Measurements from ENCODE around the gene CFAP61. TPM values are rescaled to one million over a fixed set of nuclear protein-coding genes. Genes with fewer than 3 reads are reported as not detected.
"Not testable (repeated sequence)": the region's sequence is repeated elsewhere in the genome, so short reads cannot be mapped to it uniquely, and the experiment has no call there.

Gene CFAP61
- total RNA-seq, 4 donors from 2014 or later = 0.19 to 1.4 (median 1.1) TPM

DNA sequence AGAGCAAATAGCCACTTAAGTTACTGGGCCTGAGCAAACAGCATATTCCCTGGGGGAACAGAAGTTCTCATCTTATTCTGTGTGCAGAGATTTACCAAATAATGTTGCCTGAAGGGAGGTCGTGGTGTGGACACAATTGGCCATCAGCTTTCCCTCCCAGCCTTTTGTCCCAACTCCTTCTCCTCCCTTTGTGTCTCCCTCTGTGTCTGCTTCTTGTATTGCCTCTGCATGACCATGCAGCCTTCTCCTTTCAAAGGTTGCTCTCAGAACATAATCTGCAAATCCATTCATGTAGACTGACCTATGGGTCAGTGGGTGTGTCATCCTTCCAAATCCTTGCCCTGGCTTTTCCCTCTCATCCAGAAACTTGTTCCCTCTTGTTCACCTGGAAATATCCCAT lies 165.3 kb downstream of the CFAP61 start:
- 64 to 66% methylated on average over 1 of the region's 1 CpG for WGBS, 2 donors
- intact Hi-C loops (cut with DNase I; ENCODE audit: low total_unique reads) = no loop called here
- no peak overlapping the region for H3K4me3 ChIP-seq (ENCODE audit: low read depth, poor library complexity, severe bottlenecking)
- DNase-seq (ENCODE audit: low spot score in 2 of 2) = no peak
- no peak for TF ChIP-seq POLR2A (IDR thresholded peaks at IDR 0.05)
- TF ChIP-seq, protein P1, sequence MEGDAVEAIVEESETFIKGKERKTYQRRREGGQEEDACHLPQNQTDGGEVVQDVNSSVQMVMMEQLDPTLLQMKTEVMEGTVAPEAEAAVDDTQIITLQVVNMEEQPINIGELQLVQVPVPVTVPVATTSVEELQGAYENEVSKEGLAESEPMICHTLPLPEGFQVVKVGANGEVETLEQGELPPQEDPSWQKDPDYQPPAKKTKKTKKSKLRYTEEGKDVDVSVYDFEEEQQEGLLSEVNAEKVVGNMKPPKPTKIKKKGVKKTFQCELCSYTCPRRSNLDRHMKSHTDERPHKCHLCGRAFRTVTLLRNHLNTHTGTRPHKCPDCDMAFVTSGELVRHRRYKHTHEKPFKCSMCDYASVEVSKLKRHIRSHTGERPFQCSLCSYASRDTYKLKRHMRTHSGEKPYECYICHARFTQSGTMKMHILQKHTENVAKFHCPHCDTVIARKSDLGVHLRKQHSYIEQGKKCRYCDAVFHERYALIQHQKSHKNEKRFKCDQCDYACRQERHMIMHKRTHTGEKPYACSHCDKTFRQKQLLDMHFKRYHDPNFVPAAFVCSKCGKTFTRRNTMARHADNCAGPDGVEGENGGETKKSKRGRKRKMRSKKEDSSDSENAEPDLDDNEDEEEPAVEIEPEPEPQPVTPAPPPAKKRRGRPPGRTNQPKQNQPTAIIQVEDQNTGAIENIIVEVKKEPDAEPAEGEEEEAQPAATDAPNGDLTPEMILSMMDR (IDR thresholded peaks at IDR 0.05) = no peak

DNA sequence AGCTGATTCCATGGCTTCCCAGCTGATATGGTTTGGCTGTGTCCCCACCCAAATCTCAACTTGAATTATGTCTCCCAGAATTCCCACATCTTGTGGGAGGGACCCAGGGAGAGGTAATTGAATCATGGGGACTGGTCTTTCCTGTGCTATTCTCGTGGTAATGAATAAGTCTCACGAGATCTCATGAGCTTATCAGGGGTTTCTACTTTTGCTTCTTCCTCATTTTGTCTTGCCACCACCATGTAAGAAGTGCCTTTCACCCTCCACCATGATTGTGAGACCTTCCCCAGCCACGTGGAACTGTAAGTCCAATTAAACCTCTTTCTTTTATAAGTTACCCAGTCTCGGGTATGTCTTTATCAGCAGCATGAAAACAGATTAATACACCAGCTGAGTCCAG lies 165.8 kb downstream of the CFAP61 start:
- WGBS, 2 donors = 88 to 92% methylated on average over 4 of the region's 4 CpGs
- DNase-seq (ENCODE audit: low spot score in 2 of 2); intact Hi-C loops (cut with DNase I; ENCODE audit: low total_unique reads); H3K4me3 ChIP-seq (ENCODE audit: low read depth, poor library complexity, severe bottlenecking): not testable (repeated sequence)

DNA sequence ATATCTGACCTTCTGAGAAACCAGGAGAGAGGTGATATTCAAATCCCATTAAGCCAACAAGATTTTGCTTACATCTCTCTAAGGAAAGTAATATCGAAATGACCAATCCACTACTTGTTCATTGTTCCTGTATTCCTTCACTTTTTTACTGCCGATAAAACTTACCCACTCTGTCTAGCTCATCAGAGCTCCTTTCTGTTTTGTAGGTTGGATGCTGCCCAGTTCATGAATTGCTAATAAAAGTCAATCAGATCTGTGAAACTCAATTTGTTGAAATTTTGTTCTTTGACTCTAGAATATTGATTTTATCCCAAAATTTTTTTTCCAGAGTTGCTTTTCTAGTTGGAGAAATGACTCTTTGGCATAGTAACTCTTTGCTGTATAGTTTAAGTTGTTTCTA lies 166.7 kb downstream of the CFAP61 start:
- no peak for DNase-seq (ENCODE audit: low spot score in 2 of 2)
- 92 to 93% methylated on average over 2 of the region's 2 CpGs for WGBS, 2 donors
- intact Hi-C loops (cut with DNase I; ENCODE audit: low total_unique reads) = no loop called here
- TF ChIP-seq, protein P1 (IDR thresholded peaks at IDR 0.05) = no peak
- no peak for TF ChIP-seq POLR2A (IDR thresholded peaks at IDR 0.05)
- no peak overlapping the region for H3K4me3 ChIP-seq (ENCODE audit: low read depth, poor library complexity, severe bottlenecking)

DNA sequence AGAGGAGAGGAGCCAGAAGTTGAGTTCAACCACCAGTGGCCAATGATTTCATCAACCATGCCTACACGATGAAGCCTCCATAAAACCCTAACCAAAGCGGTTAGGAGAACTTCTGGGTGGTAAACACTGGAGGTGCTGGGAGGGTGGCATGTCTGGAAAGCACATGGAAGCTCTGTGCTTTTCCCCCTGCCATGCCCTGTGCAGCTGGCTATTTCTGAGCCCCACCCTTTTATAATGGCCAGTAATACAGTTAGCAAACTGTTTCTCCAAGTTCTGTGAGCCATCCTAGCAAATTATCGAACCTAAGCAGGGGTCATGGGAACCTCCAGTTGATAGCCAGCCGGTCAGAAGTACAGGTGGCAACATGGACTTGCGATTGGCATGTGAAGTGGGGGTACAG lies 167.8 kb downstream of the CFAP61 start:
- TF ChIP-seq, protein P1 (IDR thresholded peaks at IDR 0.05) = no peak
- no peak for TF ChIP-seq POLR2A (IDR thresholded peaks at IDR 0.05)
- H3K4me3 ChIP-seq (ENCODE audit: low read depth, poor library complexity, severe bottlenecking) = no peak overlapping the region
- 89 to 93% methylated on average over 5 of the region's 5 CpGs for WGBS, 2 donors
- intact Hi-C loops (cut with DNase I; ENCODE audit: low total_unique reads) = no loop called here
- DNase-seq (ENCODE audit: low spot score in 2 of 2) = no peak

- intact Hi-C loops (cut with DNase I; ENCODE audit: low total_unique reads) = no loop called here
- TF ChIP-seq POLR2A (IDR thresholded peaks at IDR 0.05) = no peak
- TF ChIP-seq, protein P1 (IDR thresholded peaks at IDR 0.05) = no peak
- whole genome bisulfite sequencing, 2 donors = 79 to 86% methylated on average over 5 of the region's 5 CpGs
- no peak overlapping the region for H3K4me3 ChIP-seq (ENCODE audit: low read depth, poor library complexity, severe bottlenecking)
- no peak for DNase-seq (ENCODE audit: low spot score in 2 of 2)
Observed at GRCh38 chr20:20223981-20224380, 171.6 kb downstream of the CFAP61 start.

DNA sequence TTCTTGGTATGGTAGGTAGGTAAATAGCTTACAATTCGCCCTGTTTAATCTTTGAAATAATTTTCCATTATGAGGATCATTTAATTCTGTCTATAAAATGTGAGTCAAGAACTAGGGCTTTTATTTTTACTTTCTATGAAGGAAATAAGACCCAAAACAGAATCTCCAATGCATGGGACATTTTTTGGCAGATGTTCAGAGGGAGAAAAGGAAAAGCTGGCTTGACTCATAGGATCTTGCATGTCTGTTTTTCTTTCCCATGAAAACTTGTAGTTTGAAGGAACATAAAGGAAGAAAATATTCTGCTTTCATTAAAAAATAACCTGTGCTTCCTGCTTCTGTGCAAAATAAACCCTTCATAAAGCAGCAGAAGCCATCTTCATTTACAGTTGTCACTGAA lies 172.5 kb downstream of the CFAP61 start:
- no peak overlapping the region for H3K4me3 ChIP-seq (ENCODE audit: low read depth, poor library complexity, severe bottlenecking)
- intact Hi-C loops (cut with DNase I; ENCODE audit: low total_unique reads) = no loop called here
- DNase-seq (ENCODE audit: low spot score in 2 of 2) = no peak
- no peak for TF ChIP-seq POLR2A (IDR thresholded peaks at IDR 0.05)
- WGBS, 2 donors = 90 to 92% methylated on average over 1 of the region's 1 CpG

GRCh38 chr20:20225325-20226043 lies 173.2 kb downstream of the CFAP61 start:
- intact Hi-C loops (cut with DNase I; ENCODE audit: low total_unique reads) = no loop called here
- no peak overlapping the region for H3K4me3 ChIP-seq (ENCODE audit: low read depth, poor library complexity, severe bottlenecking)
- TF ChIP-seq POLR2A (IDR thresholded peaks at IDR 0.05) = no peak
- TF ChIP-seq, protein P1 (IDR thresholded peaks at IDR 0.05) = no peak
- DNase-seq (ENCODE audit: low spot score in 2 of 2) = no peak
- 76 to 84% methylated on average over 6 of the region's 6 CpGs for WGBS, 2 donors
